OCI-LY7 (cell line): ENCODE data around the gene NRCAM. TPM values are rescaled to one million over a fixed set of nuclear protein-coding genes. Genes with fewer than 3 reads are reported as not detected.

ENCODE experiments used
- BruUV-seq: library from RNA; stranded (reverse); fragments of 400-500 nt; replicated peaks from 2 replicates; lab custom pipeline; 2021; lab: Mats Ljungman, UMichigan
- CTCF ChIA-PET: fragments of 300-600 bp; sonication (Branson Sonifier 250); formaldehyde crosslinking; loops from one replicate; lab custom pipeline; 2022; ENCODE audit warnings: antibody characterized with exemption; ENCODE audit not compliant: unreplicated experiment; lab: Charles Lee
- POLR2A ChIA-PET: fragments of 300-600 bp; sonication (Branson Sonifier 250); formaldehyde crosslinking; loops from one replicate; lab custom pipeline; 2022; ENCODE audit warnings: antibody characterized with exemption; lab: Charles Lee
- DNase-seq: peaks from one replicate; pipeline ENCODE4 v3.0.0-alpha.2; 2015; ENCODE audit warnings: low spot score
- H2AFZ ChIP-seq: fragments of 200-600 bp; sonication (generic), shearing (Covaris generic); 2 replicates; pipeline ENCODE4 v1.6.1; 2014; ENCODE audit warnings: mild to moderate bottlenecking, antibody characterized with exemption, low read length, moderate library complexity
- H3K27ac ChIP-seq: fragments of 200-600 bp; sonication (generic); 2 replicates; pipeline ENCODE4 v1.5.1; 2014; ENCODE audit warnings: mixed run types, low read depth, mild to moderate bottlenecking, moderate library complexity, low read length, inconsistent platforms; ENCODE audit not compliant: poor library complexity, severe bottlenecking
- H3K36me3 ChIP-seq: fragments of 200-600 bp; sonication (generic); 2 replicates; pipeline ENCODE4 v1.6.1; 2014; ENCODE audit warnings: mild to moderate bottlenecking, antibody characterized with exemption, low read length, moderate library complexity, mixed read lengths; ENCODE audit not compliant: insufficient read depth
- H3K4me1 ChIP-seq: fragments of 200-600 bp; sonication (generic); 2 replicates; pipeline ENCODE4 v1.5.1; 2014; ENCODE audit warnings: mild to moderate bottlenecking, low read length; ENCODE audit not compliant: insufficient read depth, poor library complexity, severe bottlenecking
- H3K4me2 ChIP-seq: fragments of 200-600 bp; sonication (generic); 2 replicates; pipeline ENCODE4 v1.6.1; 2014; ENCODE audit warnings: mild to moderate bottlenecking, low read length
- H3K4me3 ChIP-seq: fragments of 200-600 bp; sonication (generic); 2 replicates; pipeline ENCODE4 v1.5.1; 2014; ENCODE audit warnings: mild to moderate bottlenecking, low read depth, low read length; ENCODE audit not compliant: poor library complexity, severe bottlenecking
- H3K79me2 ChIP-seq: fragments of 200-600 bp; sonication (generic); 2 replicates; pipeline ENCODE4 v1.6.1; 2016; ENCODE audit warnings: low read depth, mild to moderate bottlenecking, low read length, moderate library complexity, mixed read lengths; ENCODE audit not compliant: insufficient read depth
- H3K9me2 ChIP-seq: fragments of 200-600 bp; sonication (generic); 2 replicates; pipeline ENCODE4 v1.6.1; 2016; ENCODE audit warnings: mild to moderate bottlenecking, low read length, mixed read lengths; ENCODE audit not compliant: insufficient read depth
- H3K9me3 ChIP-seq: fragments of 200-600 bp; sonication (generic); 2 replicates; pipeline ENCODE4 v1.6.1; 2014; ENCODE audit warnings: mild to moderate bottlenecking, mixed run types, low read length, mixed read lengths
- H4K20me1 ChIP-seq: fragments of 200-600 bp; sonication (generic); 2 replicates; pipeline ENCODE4 v1.6.1; 2014; ENCODE audit warnings: mild to moderate bottlenecking, antibody characterized with exemption, low read length, moderate library complexity, mixed read lengths; ENCODE audit not compliant: insufficient read depth
- CTCF ChIP-seq: fragments of 200-600 bp; sonication (generic); conservative IDR thresholded peaks from 2 replicates; pipeline ENCODE4 v1.5.1; 2014; ENCODE audit warnings: mild to moderate bottlenecking, antibody characterized with exemption, low read length, moderate library complexity, mixed read lengths
- EZH2phosphoT487 ChIP-seq: fragments of 200-600 bp; sonication (generic); IDR thresholded peaks from 2 replicates; pipeline ENCODE4 v1.6.1; 2018; ENCODE audit warnings: low read depth, borderline replicate concordance, mild to moderate bottlenecking, mixed run types, antibody characterized with exemption, low read length, moderate library complexity, mixed read lengths
- intact Hi-C: fragments of 100-400 bp; cut with micrococcal nuclease; formaldehyde crosslinking; loops from one replicate; pipeline ENCODE4 v1.10.0; 2022; ENCODE audit not compliant: unreplicated experiment
- total RNA-seq, 2 experiments: library from RNA; depleted of rRNA in 1 of 2; stranded (reverse); fragments of >200 nt in 1 of 2; shearing (Covaris generic) in 1 of 2; gene quantifications; 2 replicates each; pipeline ENCODE4 v1.2.3, GENCODE V29; 2014 to 2022

NRCAM gene
- total RNA-seq, 2 experiments from 2014 or later, result not detected

- TF ChIP-seq EZH2phosphoT487 (no peak), CTCF (no peak)
- Histone ChIP-seq H3K9me2 (no peaks in the 10 kb centered on the region), H3K4me3 (no peak overlapping the region), H3K27ac (no peak overlapping the region), H3K36me3 (no peaks in the 10 kb centered on the region), H3K79me2 (no peaks in the 10 kb centered on the region), H3K9me3 (no peaks in the 10 kb centered on the region), H2AFZ (no peak overlapping the region), H3K4me1 (no peaks in the 10 kb centered on the region), H4K20me1 (no peaks in the 10 kb centered on the region; the same call in 1 of the 2 replicates), H3K4me2 (no peak overlapping the region)
- intact Hi-C loops, result no loop called here
- CTCF ChIA-PET, result no interaction called here
- BruUV-seq, result no TSS peak
- no peak for DNase-seq
- POLR2A ChIA-PET, result interaction anchor here (1.0 kb wide), 1 partner anchor 11 kb away, joined by 4 read pairs; no protein-coding TSS in a partner anchor
These were observed 47.8 kb downstream of the NRCAM start for GRCh38 chr7:108408296-108408991.

- ChIA-PET POLR2A (interaction anchor here (0.5 kb wide), 1 partner anchor 29 kb away, joined by 4 read pairs; no protein-coding TSS in a partner anchor), CTCF (no interaction called here)
- intact Hi-C loops, result no loop called here
- BruUV-seq, result no TSS peak
- Histone ChIP-seq H2AFZ (no peak overlapping the region), H3K4me3 (no peak overlapping the region), H3K27ac (no peak overlapping the region), H3K9me3 (no peaks in the 10 kb centered on the region), H3K79me2 (no peaks in the 10 kb centered on the region), H3K9me2 (no peaks in the 10 kb centered on the region), H4K20me1 (no peaks in the 10 kb centered on the region; the same call in 1 of the 2 replicates), H3K36me3 (no peaks in the 10 kb centered on the region), H3K4me2 (no peak overlapping the region), H3K4me1 (no peaks in the 10 kb centered on the region)
- no peak for TF ChIP-seq CTCF
- TF ChIP-seq EZH2phosphoT487, result no peak
- DNase-seq, result no peak
These were observed 48.6 kb downstream of the NRCAM start for GRCh38 chr7:108407676-108408075.
